Left lung (tissue), 10 donors: ENCODE measurements around the gene CEACAM4. TPM values are rescaled to one million over a fixed set of nuclear protein-coding genes. Genes with fewer than 3 reads are reported as not detected.

Source experiments
- ATAC-seq: fragments of 200-7000 bp; cut with Tn5 transposase; one replicate; pipeline ENCODE4 v1.9.1; 2020; ENCODE audit warnings: moderate library complexity
- DNase-seq, 4 donors: peaks; one replicate each; pipeline ENCODE4 v3.0.0-alpha.2; 2013 to 2020
- H3K27ac ChIP-seq, 2 donors: fragments of 200-600 bp; sonication (generic) in 1 of 2; one replicate each; pipeline versions ENCODE4 v1.5.0 to v1.8.0; 2020 to 2021
- H3K27me3 ChIP-seq, 2 donors: fragments of 200-600 bp; sonication (generic) in 1 of 2; one replicate each; pipeline versions ENCODE4 v1.5.0 to v1.8.0; 2020 to 2021
- H3K36me3 ChIP-seq, 2 donors: fragments of 200-600 bp; sonication (generic) in 1 of 2; one replicate each; pipeline versions ENCODE4 v1.5.0 to v1.8.0; 2020 to 2021
- H3K4me1 ChIP-seq, 2 donors: fragments of 200-600 bp; one replicate each; pipeline ENCODE4 v1.8.0; 2021
- H3K4me3 ChIP-seq, 2 donors: fragments of 200-600 bp; sonication (generic) in 1 of 2; one replicate each; pipeline versions ENCODE4 v1.5.0 to v1.8.0; 2020 to 2021; ENCODE audit warnings: mild to moderate bottlenecking in 1 of 2
- H3K9me3 ChIP-seq, 2 donors: fragments of 200-600 bp; sonication (generic) in 1 of 2; one replicate each; pipeline versions ENCODE4 v1.5.0 to v1.8.0; 2020 to 2021
- CTCF ChIP-seq, 2 donors: fragments of 200-600 bp; sonication (generic) in 1 of 2; IDR thresholded peaks; one replicate each; pipeline versions ENCODE4 v1.5.0 to v1.8.0; 2021; ENCODE audit warnings: antibody characterized with exemption in 2 of 2
- intact Hi-C, 2 donors: fragments of 100-400 bp; cut with DNase I; formaldehyde crosslinking; loops; one replicate each; pipeline versions ENCODE4 v1.11.2 to v1.14.2; 2022
- polyA plus RNA-seq, 6 donors: library from polyadenylated mRNA; unstranded; fragments of 120-200 nt; gene quantifications; one replicate each; pipeline ENCODE4 v1.2.1, GENCODE V29; 2013; ENCODE audit not compliant: insufficient read length in 6 of 6
- total RNA-seq, 2 donors: library from RNA; stranded (reverse); fragmentation: NEBNext Ultra II Directional; extraction: Animal tissue kit (Norgen Biotek cat#: 25700); gene quantifications; one replicate each; pipeline ENCODE4 v1.2.1, GENCODE V29; 2021
- donor health status: DM: no; HTN: yes; CAD: no.
- donor health status: DM: no; HTN: no; CAD: no.

CEACAM4 gene
- total and polyA plus RNA-seq, 8 donors: 0.13 to 13.7 (median 0.28) TPM; not detected in 3

- no peak for TF ChIP-seq CTCF (IDR thresholded peaks at IDR 0.05)
- ATAC-seq (no peak), DNase-seq (no peak)
- Histone ChIP-seq H3K27ac (no peak overlapping the region), H3K36me3 (no peaks in the 10 kb centered on the region), H3K9me3 (no peaks in the 10 kb centered on the region), H3K4me1 (peaks cover 0 to 4% of the 10 kb centered on the region in 2 donors), H3K4me3 (no peak overlapping the region), H3K27me3 (peaks cover 0 to 25% of the 10 kb centered on the region in 2 donors)
- intact Hi-C loops: no loop called here
These were observed 25.1 kb downstream of the CEACAM4 start for GRCh38 chr19:41601771-41602170.

DNA sequence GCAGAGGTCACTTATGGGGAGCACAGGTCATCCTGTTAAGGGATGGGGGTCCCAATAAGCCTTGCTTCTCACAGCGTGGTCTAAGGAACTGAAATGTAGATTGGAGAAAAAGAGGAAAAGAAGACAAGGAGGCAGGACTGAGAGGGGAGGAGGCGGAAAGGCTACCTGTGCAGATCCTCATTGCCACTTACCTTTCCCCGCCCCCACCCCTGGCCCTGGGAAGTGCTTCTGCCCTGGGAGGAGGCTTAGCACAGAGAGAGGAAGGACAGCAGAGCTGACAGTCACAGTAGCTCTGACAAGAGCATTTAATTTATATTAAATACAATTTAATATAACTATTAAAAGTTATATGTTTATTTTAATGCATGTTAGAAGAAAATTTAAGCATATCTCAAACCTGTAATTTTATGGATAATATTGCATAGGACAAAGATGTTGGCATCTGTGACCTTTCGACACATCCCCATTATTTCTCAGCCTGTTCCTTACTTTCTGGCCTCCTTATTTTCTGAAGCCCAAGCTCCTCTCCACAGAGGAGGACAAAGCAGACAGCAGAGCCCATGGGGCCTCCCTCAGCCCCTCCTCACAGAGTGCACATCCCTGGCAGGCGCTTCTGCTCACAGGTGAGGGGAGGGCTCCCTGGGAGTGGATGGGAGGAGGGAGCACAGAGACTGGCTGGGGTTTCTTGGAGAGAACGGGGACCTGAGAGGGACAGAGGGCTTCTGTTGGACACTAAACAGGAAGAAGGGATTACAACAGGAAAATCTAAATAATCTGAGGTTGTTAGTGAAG, 27.5 kb downstream of the CEACAM4 start:
- no peak for TF ChIP-seq CTCF (IDR thresholded peaks at IDR 0.05)
- ATAC-seq (no peak), DNase-seq (no peak)
- Histone ChIP-seq H3K9me3 (no peaks in the 10 kb centered on the region), H3K27me3 (peaks cover 0 to 35% of the 10 kb centered on the region in 2 donors), H3K4me1 (peaks cover 0 to 14% of the 10 kb centered on the region in 2 donors), H3K4me3 (no peak overlapping the region), H3K27ac (no peak overlapping the region), H3K36me3 (no peaks in the 10 kb centered on the region)
- intact Hi-C loops: no loop called here

GRCh38 chr19:41597600-41598041, 29.3 kb downstream of the CEACAM4 start:
- intact Hi-C loops: no loop called here
- TF ChIP-seq CTCF (IDR thresholded peaks at IDR 0.05): peak; percentile 86 to 90
- peak; percentile 90 for ATAC-seq
- H3K27me3 ChIP-seq: peaks cover 0 to 35% of the 10 kb centered on the region in 2 donors
- peaks cover 0 to 1% of the 10 kb centered on the region in 2 donors for H3K9me3 ChIP-seq
- H3K4me1 ChIP-seq: peaks cover 0 to 14% of the 10 kb centered on the region in 2 donors
- H3K27ac ChIP-seq: no peak overlapping the region
- H3K36me3 ChIP-seq: no peaks in the 10 kb centered on the region
- DNase-seq: peak in 3 of 4 donors; percentile 42 to 61 (median 59)
- H3K4me3 ChIP-seq: no peak overlapping the region

DNA sequence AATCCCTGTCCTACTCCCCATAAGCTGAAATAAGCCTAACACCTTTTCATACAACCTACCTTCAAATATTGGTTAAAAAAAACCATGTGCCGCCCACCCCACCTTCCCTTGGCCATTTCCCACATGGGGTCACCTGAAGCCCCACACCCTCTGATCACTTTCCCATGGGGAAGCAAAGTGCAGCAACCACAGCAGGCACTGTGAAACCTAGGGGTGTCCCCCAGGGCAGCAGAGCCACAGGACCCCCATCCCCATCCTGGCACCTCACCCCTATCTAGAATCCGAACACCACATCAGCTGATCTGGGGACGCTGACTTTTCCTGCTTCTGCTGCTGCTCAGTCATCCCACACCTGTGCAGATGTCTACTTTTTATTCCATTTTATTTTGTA, 31.0 kb downstream of the CEACAM4 start:
- peaks cover 0 to 14% of the 10 kb centered on the region in 2 donors for H3K4me1 ChIP-seq
- peaks cover 0 to 1% of the 10 kb centered on the region in 2 donors for H3K9me3 ChIP-seq
- no peak for TF ChIP-seq CTCF (IDR thresholded peaks at IDR 0.05)
- ATAC-seq (no peak), DNase-seq (no peak)
- intact Hi-C loops: no loop called here
- no peak overlapping the region for H3K4me3 ChIP-seq
- H3K27ac ChIP-seq: no peak overlapping the region
- H3K36me3 ChIP-seq: no peaks in the 10 kb centered on the region
- peaks cover 0 to 38% of the 10 kb centered on the region in 2 donors for H3K27me3 ChIP-seq

DNA sequence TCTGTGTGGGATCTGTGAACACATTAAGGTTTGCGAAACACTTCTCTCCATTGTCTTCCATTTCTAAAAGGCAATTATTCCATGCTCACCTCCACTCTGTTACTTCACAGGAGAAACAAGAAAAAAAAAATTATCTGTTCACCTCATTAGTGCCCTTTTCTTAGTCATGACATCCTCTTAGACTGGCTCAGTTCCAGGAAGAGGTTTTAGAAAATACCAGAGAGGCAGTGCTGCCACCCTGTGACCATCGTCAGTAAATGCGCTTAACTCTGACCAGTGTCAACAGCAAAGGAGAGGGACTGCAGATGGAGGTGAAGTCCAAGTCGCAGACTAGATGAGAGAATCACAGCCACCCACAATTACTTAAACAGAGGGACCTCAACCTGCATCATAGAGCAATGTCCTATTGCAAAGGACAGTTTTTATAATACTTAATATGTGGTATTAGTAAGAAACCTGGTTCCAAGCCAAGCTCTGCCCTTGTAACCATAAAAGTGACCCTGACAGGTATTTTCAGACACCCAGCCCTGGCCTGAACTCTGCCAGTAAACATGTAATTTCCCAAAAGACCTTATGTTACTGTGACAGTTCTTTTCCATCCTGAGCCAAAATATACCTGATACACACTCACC, 31.5 kb downstream of the CEACAM4 start:
- peaks cover 0 to 38% of the 10 kb centered on the region in 2 donors for H3K27me3 ChIP-seq
- DNase-seq (peak in 2 of 4 donors; percentile 30 to 53), ATAC-seq (peak; percentile 94)
- H3K4me1 ChIP-seq: peaks cover 0 to 14% of the 10 kb centered on the region in 2 donors
- H3K36me3 ChIP-seq: no peaks in the 10 kb centered on the region
- intact Hi-C loops: no loop called here
- no peak overlapping the region for H3K4me3 ChIP-seq
- peak; percentile 56 to 74 for TF ChIP-seq CTCF (IDR thresholded peaks at IDR 0.05)
- H3K27ac ChIP-seq: peak overlapping the region in 1 of 2 donors; percentile 33
- peaks cover 0 to 1% of the 10 kb centered on the region in 2 donors for H3K9me3 ChIP-seq
